Measurements from ENCODE around the gene RNF123.

The RNF123 gene

GRCh38 chr3:49712166-49712565 is 22.8 kb downstream of the RNF123 start:
- TF ChIP-seq CTCF (conservative IDR thresholded peaks at IDR 0.05; ENCODE audit: low read depth, low read length), result no peak
- H3K4me3 ChIP-seq (ENCODE audit: low read length), result no peak overlapping the region

GRCh38 chr3:49712631-49713317 is 23.4 kb downstream of the RNF123 start:
- TF ChIP-seq CTCF (conservative IDR thresholded peaks at IDR 0.05; ENCODE audit: low read depth, low read length), result no peak
- no peak overlapping the region for H3K4me3 ChIP-seq (ENCODE audit: low read length)
- no peak for DNase-seq (ENCODE audit: low read depth)

More at GRCh38 chr3:49712166-49712565, 22.8 kb downstream of the RNF123 start:
- no peak for DNase-seq (ENCODE audit: low read depth)

- no peak overlapping the region for H3K4me3 ChIP-seq (ENCODE audit: low read length)
- no peak for TF ChIP-seq CTCF (conservative IDR thresholded peaks at IDR 0.05; ENCODE audit: low read depth, low read length)
- no peak for DNase-seq (ENCODE audit: low read depth)
Measured at GRCh38 chr3:49713336-49714105, 24.2 kb downstream of the RNF123 start.

- no peak overlapping the region for H3K4me3 ChIP-seq (ENCODE audit: low read length)
- no peak for TF ChIP-seq CTCF (conservative IDR thresholded peaks at IDR 0.05; ENCODE audit: low read depth, low read length)
- no peak for DNase-seq (ENCODE audit: low read depth)
Measured at GRCh38 chr3:49714728-49715550, 25.6 kb downstream of the RNF123 start.

GRCh38 chr3:49715611-49716121 is 26.3 kb downstream of the RNF123 start:
- no peak for TF ChIP-seq CTCF (conservative IDR thresholded peaks at IDR 0.05; ENCODE audit: low read depth, low read length)
- DNase-seq (ENCODE audit: low read depth), result no peak
- H3K4me3 ChIP-seq (ENCODE audit: low read length), result no peak overlapping the region

GRCh38 chr3:49716169-49716568 is 26.8 kb downstream of the RNF123 start:
- H3K4me3 ChIP-seq (ENCODE audit: low read length), result no peak overlapping the region
- no peak for DNase-seq (ENCODE audit: low read depth)
- no peak for TF ChIP-seq CTCF (conservative IDR thresholded peaks at IDR 0.05; ENCODE audit: low read depth, low read length)
